BE2C (cell line): ENCODE data around the gene SLC37A1.

Experiments used
- DNase-seq: peaks from one replicate; pipeline ENCODE4 v3.0.0-alpha.2; 2020
- H3K27me3 ChIP-seq: fragments of 250-450 bp; sonication (Bioruptor Pico); 2 replicates; pipeline ENCODE4 v1.5.1; 2020; ENCODE audit warnings: mild to moderate bottlenecking
- H3K36me3 ChIP-seq: fragments of 250-450 bp; sonication (Bioruptor Pico); 2 replicates; pipeline ENCODE4 v1.5.1; 2020; ENCODE audit warnings: mild to moderate bottlenecking
- H3K4me1 ChIP-seq: fragments of 250-450 bp; sonication (Bioruptor Pico); 2 replicates; pipeline ENCODE4 v1.5.1; 2020
- H3K4me3 ChIP-seq: 2 replicates; pipeline ENCODE4 v1.5.1; 2011; ENCODE audit warnings: low read depth, low read length
- H3K9me3 ChIP-seq: fragments of 250-450 bp; sonication (Bioruptor Pico); 2 replicates; pipeline ENCODE4 v1.5.1; 2020
- CTCF ChIP-seq: IDR thresholded peaks from 2 replicates; pipeline ENCODE4 v1.5.1; 2012; ENCODE audit warnings: mild to moderate bottlenecking, low read depth, low read length

Gene SLC37A1

GRCh38 chr21:42492201-42492600, 21.5 kb upstream of the SLC37A1 start:
- no peaks in the 10 kb centered on the region for H3K9me3 ChIP-seq
- H3K4me1 ChIP-seq, result no peaks in the 10 kb centered on the region; the same call in 1 of the 2 replicates
- TF ChIP-seq CTCF, result no peak
- DNase-seq, result no peak
- H3K27me3 ChIP-seq, result 0 out of 2 replicates have a peak, but pooled peaks cover 2% of the 10 kb centered on the region
- no peak overlapping the region for H3K4me3 ChIP-seq
- H3K36me3 ChIP-seq, result no peaks in the 10 kb centered on the region

GRCh38 chr21:42493109-42494060, 20.3 kb upstream of the SLC37A1 start:
- Histone ChIP-seq H3K27me3 (0 out of 2 replicates have a peak, but pooled peaks cover 2% of the 10 kb centered on the region), H3K4me1 (no peaks in the 10 kb centered on the region; the same call in 1 of the 2 replicates), H3K36me3 (no peaks in the 10 kb centered on the region), H3K9me3 (no peaks in the 10 kb centered on the region), H3K4me3 (no peak overlapping the region)
- TF ChIP-seq CTCF, result no peak
- no peak for DNase-seq

GRCh38 chr21:42495027-42495426, 18.6 kb upstream of the SLC37A1 start:
- no peak for DNase-seq
- Histone ChIP-seq H3K9me3 (no peaks in the 10 kb centered on the region), H3K4me1 (no peaks in the 10 kb centered on the region; the same call in 1 of the 2 replicates), H3K36me3 (no peaks in the 10 kb centered on the region), H3K4me3 (no peak overlapping the region), H3K27me3 (0 out of 2 replicates have a peak, but pooled peaks cover 2% of the 10 kb centered on the region)
- TF ChIP-seq CTCF, result no peak

- 0 out of 2 replicates have a peak, but pooled peaks cover 2% of the 10 kb centered on the region for H3K27me3 ChIP-seq
- no peak for TF ChIP-seq CTCF
- no peaks in the 10 kb centered on the region; the same call in 1 of the 2 replicates for H3K4me1 ChIP-seq
- no peak for DNase-seq
- H3K9me3 ChIP-seq, result no peaks in the 10 kb centered on the region
- peak overlapping the region; percentile 65 for H3K4me3 ChIP-seq
- H3K36me3 ChIP-seq, result no peaks in the 10 kb centered on the region
These were observed 17.9 kb upstream of the SLC37A1 start for GRCh38 chr21:42495765-42496119.

GRCh38 chr21:42496120-42496838, 17.4 kb upstream of the SLC37A1 start, which contains the start of gene RSPH1:
Gene RSPH1, minus strand, starts transcription at chr21:42496224. Its CDS starts 38 bp downstream, at chr21:42496186.
- Histone ChIP-seq H3K9me3 (no peaks in the 10 kb centered on the region), H3K36me3 (no peaks in the 10 kb centered on the region), H3K4me3 (peak within 1 kb of the TSS; percentile 84), H3K27me3 (0 out of 2 replicates have a peak, but pooled peaks cover 2% of the 10 kb centered on the region), H3K4me1 (no peaks in the 10 kb centered on the region; the same call in 1 of the 2 replicates)
- peak; percentile 100 for DNase-seq
- TF ChIP-seq CTCF, result no peak
